Upper lobe of left lung (tissue), 4 donors: ENCODE measurements around the gene PAIP1.

ENCODE experiments used
- CTCF ChIP-seq, 6 experiments: fragments of 450-650 bp in 4 of 6; fragments of 200-600 bp in 2 of 6; sonication (generic) in 2 of 6; IDR thresholded peaks; one replicate each; pipeline ENCODE4 v1.5.1; 2016 to 2019; ENCODE audit warnings: antibody characterized with exemption in 6 of 6
- EP300 ChIP-seq, 4 donors: sonication (generic); formaldehyde crosslinking; IDR thresholded peaks; one replicate each; pipeline ENCODE4 v1.5.1; 2017; ENCODE audit warnings: antibody characterized with exemption in 4 of 4, control low read depth in 2 of 4
- POLR2A ChIP-seq, 4 donors: fragments of 450-650 bp; IDR thresholded peaks; one replicate each; pipeline ENCODE4 v1.5.1; 2016 to 2017; ENCODE audit warnings: antibody characterized with exemption in 4 of 4, mild to moderate bottlenecking in 2 of 4

GRCh38 chr5:43514471-43514815, 42.4 kb downstream of the PAIP1 start:
- TF ChIP-seq CTCF (IDR thresholded peaks at IDR 0.05) = no peak
- no peak for TF ChIP-seq POLR2A (IDR thresholded peaks at IDR 0.05)
- no peak for TF ChIP-seq EP300 (IDR thresholded peaks at IDR 0.05)
